K562 (cell line): ENCODE results near the gene PIGV. TPM values are rescaled to one million over a fixed set of nuclear protein-coding genes. Genes with fewer than 3 reads are reported as not detected.

Experiments used
- CEBPB ChIP-seq: fragments of 450-650 bp; IDR thresholded peaks from 2 replicates; pipeline ENCODE4 v1.6.1; 2016; ENCODE audit warnings: missing genetic modification characterization, missing compliant biosample characterization
- ELF1 ChIP-seq: fragments of 200-800 bp; sonication (Bioruptor generic); IDR thresholded peaks from 2 replicates; pipeline ENCODE4 v1.6.1; 2016; ENCODE audit warnings: missing genetic modification characterization, missing compliant biosample characterization
- ELF4 ChIP-seq: fragments of 450-650 bp; formaldehyde crosslinking; IDR thresholded peaks from 2 replicates; pipeline ENCODE4 v1.4.0; 2022; ENCODE audit warnings: missing genetic modification characterization
- HMGN3 ChIP-seq: IDR thresholded peaks from 2 replicates; pipeline ENCODE4 v1.6.1; 2011; ENCODE audit warnings: borderline replicate concordance, low read depth, mild to moderate bottlenecking, mixed read lengths, low read length; ENCODE audit not compliant: insufficient read length; ENCODE audit errors: extremely low read depth
- RCOR1 ChIP-seq, 2 experiments: IDR thresholded peaks; 2 replicates each; pipeline ENCODE4 v1.6.1; 2012; ENCODE audit warnings: low read depth in 2 of 2, low read length in 2 of 2, borderline replicate concordance in 1 of 2, improper control_type of control experiment in 1 of 2
- SMAD2 ChIP-seq: fragments of 150-350 bp; IDR thresholded peaks from 2 replicates; pipeline ENCODE4 v1.6.1; 2014; ENCODE audit warnings: low read depth, mild to moderate bottlenecking, low read length
- SREBF1 ChIP-seq: fragments of 150-350 bp; IDR thresholded peaks from 2 replicates; pipeline ENCODE4 v1.6.1; 2014; ENCODE audit warnings: antibody characterized with exemption, low read depth, low read length, borderline replicate concordance
- TCF7L2 ChIP-seq: fragments of 150-350 bp; IDR thresholded peaks from 2 replicates; pipeline ENCODE4 v1.6.1; 2016; ENCODE audit warnings: low read depth, mild to moderate bottlenecking, low read length, moderate library complexity
- ZNF778 ChIP-seq: fragments of 450-650 bp; formaldehyde crosslinking; IDR thresholded peaks from 2 replicates; pipeline ENCODE4 v1.4.0; 2020; ENCODE audit warnings: mild to moderate bottlenecking, moderate library complexity
- polyA plus RNA-seq, 8 experiments: library from polyadenylated mRNA; depleted of rRNA in 4 of 8; stranded (reverse) in 5 of 8; unstranded in 3 of 8; fragments of >200 nt; fragmentation: Nextera tagmentation in 2 of 8; fragmentation: Illumina TruSeq in 1 of 8; extraction: Ambion mirVana in 2 of 8; extraction: Trizol in 1 of 8; gene quantifications; 2 replicates each; pipeline versions ENCODE4 v1.2.1 to v1.2.3, GENCODE V29; 2011 to 2014; ENCODE audit warnings: inconsistent platforms in 1 of 8, missing spikeins in 1 of 8
- total RNA-seq, 7 experiments: library from RNA; depleted of rRNA in 6 of 7; stranded (reverse); fragments of >200 nt in 6 of 7; fragmentation: Illumina TruSeq in 2 of 7; extraction: Trizol in 2 of 7; gene quantifications; 2 replicates each; pipeline versions ENCODE4 v1.2.1 to v1.2.3, GENCODE V29; 2011 to 2021; ENCODE audit warnings: low replicate concordance in 1 of 7
- TF ChIP-seq, protein P1 (sequence below): fragments of 150-350 bp; IDR thresholded peaks from 2 replicates; pipeline ENCODE4 v1.6.1; 2014; ENCODE audit warnings: low read depth, mild to moderate bottlenecking, low read length, borderline replicate concordance
- TF ChIP-seq, protein P2 (sequence below): sonication (generic); formaldehyde crosslinking; IDR thresholded peaks from 2 replicates; pipeline ENCODE4 v1.8.0; 2022; ENCODE audit warnings: missing genetic modification reagents, mild to moderate bottlenecking, borderline replicate concordance
- TF ChIP-seq, protein P3 (sequence below), 2 experiments: fragments of 450-650 bp in 1 of 2; sonication (generic) in 1 of 2; formaldehyde crosslinking; conservative IDR thresholded peaks; 2 replicates each; pipeline versions ENCODE4 v1.4.0 to v1.8.1; 2020 to 2022; ENCODE audit warnings: mild to moderate bottlenecking in 1 of 2, missing genetic modification reagents in 1 of 2
- TF ChIP-seq, protein P4 (sequence below): fragments of 450-650 bp; IDR thresholded peaks from 2 replicates; pipeline ENCODE4 v1.7.0; 2016; ENCODE audit warnings: borderline replicate concordance
- TF ChIP-seq, protein P5 (sequence below): sonication (generic); formaldehyde crosslinking; IDR thresholded peaks from 2 replicates; pipeline ENCODE4 v1.8.1; 2023; ENCODE audit warnings: mild to moderate bottlenecking, missing genetic modification reagents

The PIGV gene
- total and polyA plus RNA-seq, 9 of the 15 experiments (the other 6 are each of a cell fraction or from before 2014, with no cell fraction given): 8.4 to 21.8 (median 11.7) TPM

DNA sequence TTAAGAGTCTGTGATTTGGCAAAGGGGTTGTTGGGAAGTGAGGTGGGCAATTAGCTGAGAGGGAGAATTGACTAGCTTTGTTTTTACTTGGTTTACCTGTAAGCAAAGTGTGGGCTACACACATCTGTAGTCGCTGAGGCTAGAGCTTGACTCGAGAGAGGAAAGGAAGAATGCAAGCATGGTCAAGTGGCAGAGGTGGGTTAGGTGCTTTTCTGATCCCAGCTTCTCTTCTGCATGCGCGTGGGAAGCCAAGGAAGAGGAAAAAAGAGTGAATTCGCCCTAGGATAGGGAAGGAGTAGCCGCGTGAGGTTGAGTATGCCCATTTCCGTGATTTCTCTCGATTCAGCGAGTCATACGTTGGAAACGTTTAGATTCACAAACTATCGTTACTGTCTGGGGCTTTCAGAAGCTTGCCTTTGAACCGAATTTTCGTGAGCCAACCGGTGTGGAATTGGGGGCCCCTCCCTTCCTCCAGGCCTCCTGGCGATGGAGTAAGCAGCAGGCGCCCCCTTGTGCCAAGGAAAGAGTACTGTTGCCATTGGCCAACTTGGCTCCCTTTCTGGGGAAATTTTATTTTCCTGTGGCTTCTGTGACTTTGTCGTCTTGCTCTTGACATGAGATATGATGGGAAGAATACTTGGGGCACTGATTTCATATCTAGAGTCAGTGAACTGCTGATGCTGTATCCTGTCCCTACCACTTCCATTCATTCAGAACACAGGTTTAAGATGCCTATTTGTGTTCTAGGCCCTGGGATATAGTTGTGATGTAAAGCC lies 1.3 kb downstream of the PIGV start (continued):
- TF ChIP-seq, protein P1, sequence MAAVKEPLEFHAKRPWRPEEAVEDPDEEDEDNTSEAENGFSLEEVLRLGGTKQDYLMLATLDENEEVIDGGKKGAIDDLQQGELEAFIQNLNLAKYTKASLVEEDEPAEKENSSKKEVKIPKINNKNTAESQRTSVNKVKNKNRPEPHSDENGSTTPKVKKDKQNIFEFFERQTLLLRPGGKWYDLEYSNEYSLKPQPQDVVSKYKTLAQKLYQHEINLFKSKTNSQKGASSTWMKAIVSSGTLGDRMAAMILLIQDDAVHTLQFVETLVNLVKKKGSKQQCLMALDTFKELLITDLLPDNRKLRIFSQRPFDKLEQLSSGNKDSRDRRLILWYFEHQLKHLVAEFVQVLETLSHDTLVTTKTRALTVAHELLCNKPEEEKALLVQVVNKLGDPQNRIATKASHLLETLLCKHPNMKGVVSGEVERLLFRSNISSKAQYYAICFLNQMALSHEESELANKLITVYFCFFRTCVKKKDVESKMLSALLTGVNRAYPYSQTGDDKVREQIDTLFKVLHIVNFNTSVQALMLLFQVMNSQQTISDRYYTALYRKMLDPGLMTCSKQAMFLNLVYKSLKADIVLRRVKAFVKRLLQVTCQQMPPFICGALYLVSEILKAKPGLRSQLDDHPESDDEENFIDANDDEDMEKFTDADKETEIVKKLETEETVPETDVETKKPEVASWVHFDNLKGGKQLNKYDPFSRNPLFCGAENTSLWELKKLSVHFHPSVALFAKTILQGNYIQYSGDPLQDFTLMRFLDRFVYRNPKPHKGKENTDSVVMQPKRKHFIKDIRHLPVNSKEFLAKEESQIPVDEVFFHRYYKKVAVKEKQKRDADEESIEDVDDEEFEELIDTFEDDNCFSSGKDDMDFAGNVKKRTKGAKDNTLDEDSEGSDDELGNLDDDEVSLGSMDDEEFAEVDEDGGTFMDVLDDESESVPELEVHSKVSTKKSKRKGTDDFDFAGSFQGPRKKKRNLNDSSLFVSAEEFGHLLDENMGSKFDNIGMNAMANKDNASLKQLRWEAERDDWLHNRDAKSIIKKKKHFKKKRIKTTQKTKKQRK: no peak
- TF ChIP-seq RCOR1 (IDR thresholded peaks at IDR 0.05; ENCODE audit: borderline replicate concordance in 1 of 2, low read depth in 2 of 2, low read length in 2 of 2) (peak in 1 of 2 experiments; percentile 78; a peak in 1 of 4 replicates), ZNF778 (no peak), ELF4 (CRISPR knock-in tag) (0 out of 2 replicates have a peak, but pooled peaks have one; percentile 18), ELF1 (tag) (0 out of 2 replicates have a peak, but pooled peaks have one; percentile 45), HMGN3 (no peak), SMAD2 (no peak), TCF7L2 (no peak), CEBPB (tag) (peak; percentile 54; the same call in 1 of the 2 replicates), SREBF1 (no peak)
- TF ChIP-seq, protein P2, sequence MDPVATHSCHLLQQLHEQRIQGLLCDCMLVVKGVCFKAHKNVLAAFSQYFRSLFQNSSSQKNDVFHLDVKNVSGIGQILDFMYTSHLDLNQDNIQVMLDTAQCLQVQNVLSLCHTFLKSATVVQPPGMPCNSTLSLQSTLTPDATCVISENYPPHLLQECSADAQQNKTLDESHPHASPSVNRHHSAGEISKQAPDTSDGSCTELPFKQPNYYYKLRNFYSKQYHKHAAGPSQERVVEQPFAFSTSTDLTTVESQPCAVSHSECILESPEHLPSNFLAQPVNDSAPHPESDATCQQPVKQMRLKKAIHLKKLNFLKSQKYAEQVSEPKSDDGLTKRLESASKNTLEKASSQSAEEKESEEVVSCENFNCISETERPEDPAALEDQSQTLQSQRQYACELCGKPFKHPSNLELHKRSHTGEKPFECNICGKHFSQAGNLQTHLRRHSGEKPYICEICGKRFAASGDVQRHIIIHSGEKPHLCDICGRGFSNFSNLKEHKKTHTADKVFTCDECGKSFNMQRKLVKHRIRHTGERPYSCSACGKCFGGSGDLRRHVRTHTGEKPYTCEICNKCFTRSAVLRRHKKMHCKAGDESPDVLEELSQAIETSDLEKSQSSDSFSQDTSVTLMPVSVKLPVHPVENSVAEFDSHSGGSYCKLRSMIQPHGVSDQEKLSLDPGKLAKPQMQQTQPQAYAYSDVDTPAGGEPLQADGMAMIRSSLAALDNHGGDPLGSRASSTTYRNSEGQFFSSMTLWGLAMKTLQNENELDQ: no peak
- TF ChIP-seq, protein P3, sequence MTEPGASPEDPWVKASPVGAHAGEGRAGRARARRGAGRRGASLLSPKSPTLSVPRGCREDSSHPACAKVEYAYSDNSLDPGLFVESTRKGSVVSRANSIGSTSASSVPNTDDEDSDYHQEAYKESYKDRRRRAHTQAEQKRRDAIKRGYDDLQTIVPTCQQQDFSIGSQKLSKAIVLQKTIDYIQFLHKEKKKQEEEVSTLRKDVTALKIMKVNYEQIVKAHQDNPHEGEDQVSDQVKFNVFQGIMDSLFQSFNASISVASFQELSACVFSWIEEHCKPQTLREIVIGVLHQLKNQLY (CRISPR knock-in tag; conservative IDR thresholded peaks at IDR 0.05): no peak
- TF ChIP-seq, protein P4, sequence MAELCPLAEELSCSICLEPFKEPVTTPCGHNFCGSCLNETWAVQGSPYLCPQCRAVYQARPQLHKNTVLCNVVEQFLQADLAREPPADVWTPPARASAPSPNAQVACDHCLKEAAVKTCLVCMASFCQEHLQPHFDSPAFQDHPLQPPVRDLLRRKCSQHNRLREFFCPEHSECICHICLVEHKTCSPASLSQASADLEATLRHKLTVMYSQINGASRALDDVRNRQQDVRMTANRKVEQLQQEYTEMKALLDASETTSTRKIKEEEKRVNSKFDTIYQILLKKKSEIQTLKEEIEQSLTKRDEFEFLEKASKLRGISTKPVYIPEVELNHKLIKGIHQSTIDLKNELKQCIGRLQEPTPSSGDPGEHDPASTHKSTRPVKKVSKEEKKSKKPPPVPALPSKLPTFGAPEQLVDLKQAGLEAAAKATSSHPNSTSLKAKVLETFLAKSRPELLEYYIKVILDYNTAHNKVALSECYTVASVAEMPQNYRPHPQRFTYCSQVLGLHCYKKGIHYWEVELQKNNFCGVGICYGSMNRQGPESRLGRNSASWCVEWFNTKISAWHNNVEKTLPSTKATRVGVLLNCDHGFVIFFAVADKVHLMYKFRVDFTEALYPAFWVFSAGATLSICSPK: no peak
- TF ChIP-seq, protein P5, sequence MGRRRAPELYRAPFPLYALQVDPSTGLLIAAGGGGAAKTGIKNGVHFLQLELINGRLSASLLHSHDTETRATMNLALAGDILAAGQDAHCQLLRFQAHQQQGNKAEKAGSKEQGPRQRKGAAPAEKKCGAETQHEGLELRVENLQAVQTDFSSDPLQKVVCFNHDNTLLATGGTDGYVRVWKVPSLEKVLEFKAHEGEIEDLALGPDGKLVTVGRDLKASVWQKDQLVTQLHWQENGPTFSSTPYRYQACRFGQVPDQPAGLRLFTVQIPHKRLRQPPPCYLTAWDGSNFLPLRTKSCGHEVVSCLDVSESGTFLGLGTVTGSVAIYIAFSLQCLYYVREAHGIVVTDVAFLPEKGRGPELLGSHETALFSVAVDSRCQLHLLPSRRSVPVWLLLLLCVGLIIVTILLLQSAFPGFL (CRISPR knock-in tag): no peak
